K562 (cell line): ENCODE measurements around the gene EML1. TPM values are rescaled to one million over a fixed set of nuclear protein-coding genes. Genes with fewer than 3 reads are reported as not detected.

Experiments used
- ATAC-seq: fragments of 200-7000 bp; cut with Tn5 transposase; 3 replicates; pipeline ENCODE4 v1.9.1; 2020; ENCODE audit warnings: moderate library complexity
- BruUV-seq: library from RNA; stranded (reverse); fragments of 400-500 nt; replicated peaks from 2 replicates; lab custom pipeline; 2021; lab: Mats Ljungman, UMichigan
- CTCF ChIA-PET: fragments of 300-600 bp; formaldehyde crosslinking; extraction: SDS; loops from one replicate; lab custom pipeline; 2021; ENCODE audit warnings: low intra/inter-chr PET ratio; lab: Yijun Ruan, JAX
- POLR2A ChIA-PET: fragments of 300-600, 350-650 bp; sonication (Branson Sonifier 250); formaldehyde crosslinking; extraction: SDS; loops from one replicate; lab custom pipeline; 2021; ENCODE audit warnings: antibody characterized with exemption, inconsistent platforms; lab: Yijun Ruan, JAX
- DNase-seq, 4 experiments: peaks; one replicate each; pipeline versions ENCODE4 v3.0.0 to v3.0.0-alpha.2; 2011 to 2018; ENCODE audit warnings: low spot score in 3 of 4, mixed read lengths in 3 of 4; ENCODE audit errors: extremely low read depth in 1 of 4
- FAIRE-seq: peaks from 2 replicates; lab custom pipeline; 2011; peaks lifted over from hg19 to GRCh38; lab: Jason Lieb, UNC
- H2AFZ ChIP-seq: 2 replicates; pipeline ENCODE4 v1.6.0; 2011; ENCODE audit warnings: low read depth, low read length, control low read depth, inconsistent platforms
- H3K27ac ChIP-seq: fragments of 200-600 bp; 3 replicates; pipeline ENCODE4 v1.8.0; 2011; ENCODE audit warnings: low read depth, mild to moderate bottlenecking, control low read depth, inconsistent platforms, low read length, moderate library complexity, mixed read lengths; ENCODE audit errors: extremely low read depth
- H3K27me3 ChIP-seq, 2 experiments: fragments of 300-600 bp in 1 of 2; 2 replicates in 1 of 2; 3 replicates in 1 of 2; pipeline versions ENCODE4 v1.6.0 to v1.8.0; 2011; ENCODE audit warnings: inconsistent platforms in 2 of 2, low read length in 2 of 2, mild to moderate bottlenecking in 1 of 2, mixed read lengths in 1 of 2, moderate library complexity in 1 of 2; ENCODE audit not compliant: control insufficient read depth in 2 of 2, insufficient read depth in 2 of 2
- H3K36me3 ChIP-seq: fragments of 300-600 bp; 3 replicates; pipeline ENCODE4 v1.8.0; 2011; ENCODE audit warnings: mild to moderate bottlenecking, low read length, inconsistent platforms; ENCODE audit not compliant: control insufficient read depth, insufficient read depth
- H3K4me1 ChIP-seq, 2 experiments: fragments of 200-600 bp in 1 of 2; replicated peaks in 1 of 2; 2 replicates in 1 of 2; 3 replicates in 1 of 2; pipeline versions ENCODE4 v1.5.1 to v1.8.0; 2011; ENCODE audit warnings: inconsistent platforms in 2 of 2, low read length in 2 of 2, mild to moderate bottlenecking in 1 of 2, mixed read lengths in 1 of 2, moderate library complexity in 1 of 2; ENCODE audit not compliant: control insufficient read depth in 2 of 2, insufficient read depth in 2 of 2
- H3K4me2 ChIP-seq: 2 replicates; pipeline ENCODE4 v1.6.1; 2011; ENCODE audit warnings: low read length, control low read depth, inconsistent platforms, mixed read lengths; ENCODE audit not compliant: insufficient read depth
- H3K4me3 ChIP-seq: fragments of 200-600 bp; sonication (generic), shearing (Covaris generic); 2 replicates; pipeline ENCODE4 v1.5.1; 2016; ENCODE audit warnings: control low read depth, inconsistent platforms
- H3K79me2 ChIP-seq: fragments of 200-600 bp; 3 replicates; pipeline ENCODE4 v1.8.0; 2011; ENCODE audit warnings: low read length, inconsistent platforms; ENCODE audit not compliant: control insufficient read depth, insufficient read depth
- H3K9ac ChIP-seq, 2 experiments: 2 replicates each; pipeline versions ENCODE4 v1.6.0 to v1.6.1; 2011; ENCODE audit warnings: low read depth in 2 of 2, low read length in 2 of 2, control low read depth in 1 of 2, inconsistent platforms in 1 of 2, mild to moderate bottlenecking in 1 of 2, mixed read lengths in 1 of 2; ENCODE audit not compliant: insufficient read depth in 1 of 2
- H3K9me1 ChIP-seq: one replicate; pipeline ENCODE4 v1.6.0; 2011; ENCODE audit warnings: inconsistent platforms, mild to moderate bottlenecking, low read length, moderate library complexity; ENCODE audit not compliant: control insufficient read depth, insufficient read depth
- H3K9me3 ChIP-seq: replicated peaks from 2 replicates; pipeline ENCODE4 v1.5.1; 2011; ENCODE audit warnings: low read depth, low read length, inconsistent platforms; ENCODE audit not compliant: control insufficient read depth, insufficient read depth
- H4K20me1 ChIP-seq: replicated peaks from 2 replicates; pipeline ENCODE4 v1.6.1; 2011; ENCODE audit warnings: low read length, inconsistent platforms, mixed read lengths; ENCODE audit not compliant: control insufficient read depth, insufficient read depth
- ILF3 ChIP-seq: fragments of 450-650 bp; IDR thresholded peaks from 2 replicates; pipeline ENCODE4 v1.6.1; 2018; ENCODE audit warnings: antibody characterized with exemption, mild to moderate bottlenecking, moderate library complexity, borderline replicate concordance
- MEF2A ChIP-seq: IDR thresholded peaks from 2 replicates; pipeline ENCODE4 v1.6.1; 2011; ENCODE audit warnings: low read depth, mild to moderate bottlenecking, low read length, moderate library complexity; ENCODE audit not compliant: control insufficient read depth
- NCOA6 ChIP-seq: fragments of 450-650 bp; IDR thresholded peaks from 2 replicates; pipeline ENCODE4 v1.6.1; 2017; ENCODE audit warnings: mild to moderate bottlenecking
- NELFE ChIP-seq: IDR thresholded peaks from 2 replicates; pipeline ENCODE4 v1.6.1; 2011; ENCODE audit warnings: mild to moderate bottlenecking; ENCODE audit not compliant: insufficient read depth, insufficient read length
- PTBP1 ChIP-seq: fragments of 200-400 bp; formaldehyde crosslinking; IDR thresholded peaks from 2 replicates; pipeline ENCODE4 v1.6.1; 2017; ENCODE audit warnings: low read depth, low read length
- RBM17 ChIP-seq: fragments of 200-400 bp; formaldehyde crosslinking; IDR thresholded peaks from 2 replicates; pipeline ENCODE4 v1.6.1; 2017; ENCODE audit warnings: low read depth, mild to moderate bottlenecking, low read length, borderline replicate concordance
- SRSF1 ChIP-seq: fragments of 200-400 bp; formaldehyde crosslinking; IDR thresholded peaks from 2 replicates; pipeline ENCODE4 v1.6.1; 2017; ENCODE audit warnings: mild to moderate bottlenecking, low read depth, low read length, moderate library complexity
- TEAD1 ChIP-seq, 2 experiments: fragments of 450-650 bp in 1 of 2; sonication (generic) in 1 of 2; formaldehyde crosslinking; IDR thresholded peaks; 2 replicates each; pipeline versions ENCODE4 v1.4.0 to v1.8.0; 2020 to 2022; ENCODE audit warnings: mild to moderate bottlenecking in 2 of 2, missing genetic modification reagents in 1 of 2
- ZNF121 ChIP-seq: sonication (generic); formaldehyde crosslinking; conservative IDR thresholded peaks from 2 replicates; pipeline ENCODE4 v1.8.0; 2022; ENCODE audit warnings: missing genetic modification reagents
- ZNF384 ChIP-seq: IDR thresholded peaks from 2 replicates; pipeline ENCODE4 v1.6.1; 2012; ENCODE audit warnings: low read depth, low read length, improper control_type of control experiment
- WGBS: fragments of 100-300 bp; shearing (Covaris generic); methylation state at CpG from one replicate; pipeline ENCODE4 v1.1.6; 2016; ENCODE audit warnings: low coverage, mixed read lengths; ENCODE audit not compliant: insufficient coverage; ENCODE audit errors: missing lambda C conversion rate; 5-methylcytosine and 5-hydroxymethylcytosine counted together
- in situ Hi-C: fragments of 300-500 bp; cut with MboI; formaldehyde crosslinking; loops from 4 replicates; pipeline ENCODE4 v1.15.0; 2018; ENCODE audit warnings: inconsistent platforms, mixed read lengths
- intact Hi-C: fragments of 100-400 bp; cut with micrococcal nuclease; formaldehyde crosslinking; loops from 2 replicates; pipeline ENCODE4 v1.14.2; 2022
- polyA plus RNA-seq, 8 experiments: library from polyadenylated mRNA; depleted of rRNA in 4 of 8; stranded (reverse) in 5 of 8; unstranded in 3 of 8; fragments of >200 nt; fragmentation: Nextera tagmentation in 2 of 8; fragmentation: Illumina TruSeq in 1 of 8; extraction: Ambion mirVana in 2 of 8; extraction: Trizol in 1 of 8; gene quantifications; 2 replicates each; pipeline versions ENCODE4 v1.2.1 to v1.2.3, GENCODE V29; 2011 to 2014; ENCODE audit warnings: inconsistent platforms in 1 of 8, missing spikeins in 1 of 8
- total RNA-seq, 7 experiments: library from RNA; depleted of rRNA in 6 of 7; stranded (reverse); fragments of >200 nt in 6 of 7; fragmentation: Illumina TruSeq in 2 of 7; extraction: Trizol in 2 of 7; gene quantifications; 2 replicates each; pipeline versions ENCODE4 v1.2.1 to v1.2.3, GENCODE V29; 2011 to 2021; ENCODE audit warnings: low replicate concordance in 1 of 7

The EML1 gene
- total and polyA plus RNA-seq, 9 of the 15 experiments (the other 6 are each of a cell fraction or from before 2014, with no cell fraction given): 0.01 to 0.35 (median 0.07) TPM; not detected in 2

DNA sequence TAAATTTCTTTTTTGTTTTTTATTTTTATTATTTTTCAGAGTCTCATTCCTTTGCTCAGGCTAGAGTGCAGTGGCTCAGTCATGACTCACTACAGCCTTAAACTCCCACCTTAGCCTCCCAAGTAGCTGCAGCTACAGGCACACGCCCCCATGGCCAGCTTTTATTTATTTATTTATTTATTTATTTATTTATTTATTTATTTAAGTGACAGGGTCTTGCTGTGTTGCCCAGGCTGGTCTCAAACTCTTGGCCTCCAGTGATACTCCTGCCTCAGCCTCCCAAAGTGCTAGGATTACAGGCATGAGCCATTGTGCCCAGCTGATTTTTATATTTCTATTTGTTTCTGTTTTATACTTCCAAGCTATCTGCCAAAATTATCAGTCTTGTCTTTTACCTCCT is 182.8 kb downstream of the EML1 start:
- ChIA-PET CTCF (no interaction called here), POLR2A (no interaction called here)
- Histone ChIP-seq H3K9ac (no peak overlapping the region), H4K20me1 (no peaks in the 10 kb centered on the region), H3K36me3 (no peaks in the 10 kb centered on the region), H3K4me1 (peaks cover 0 to 13% of the 10 kb centered on the region in 2 experiments; a peak in 2 of 5 replicates), H3K9me3 (peaks cover 4% of the 10 kb centered on the region), H3K27ac (no peak overlapping the region), H3K79me2 (peaks cover 59% of the 10 kb centered on the region), H3K4me3 (no peak overlapping the region), H2AFZ (no peak overlapping the region), H3K27me3 (no peaks in the 10 kb centered on the region), H3K9me1 (no peaks in the 10 kb centered on the region), H3K4me2 (no peak overlapping the region)
- FAIRE-seq: no peak
- ATAC-seq: no peak
- WGBS: 55% methylated on average over 1 of the region's 1 CpG
- 0 out of 2 replicates have a peak, but pooled peaks have one; percentile 15 for TF ChIP-seq ZNF121 (CRISPR knock-in tag)
- TF ChIP-seq RBM17: no peak
- TF ChIP-seq ILF3: no peak
- TF ChIP-seq ZNF384: no peak
- no peak for TF ChIP-seq NELFE
- TF ChIP-seq NCOA6: no peak
- BruUV-seq: no TSS peak
- intact Hi-C loops: no loop called here
- in situ Hi-C loops: no loop called here
- DNase-seq: no peak

DNA sequence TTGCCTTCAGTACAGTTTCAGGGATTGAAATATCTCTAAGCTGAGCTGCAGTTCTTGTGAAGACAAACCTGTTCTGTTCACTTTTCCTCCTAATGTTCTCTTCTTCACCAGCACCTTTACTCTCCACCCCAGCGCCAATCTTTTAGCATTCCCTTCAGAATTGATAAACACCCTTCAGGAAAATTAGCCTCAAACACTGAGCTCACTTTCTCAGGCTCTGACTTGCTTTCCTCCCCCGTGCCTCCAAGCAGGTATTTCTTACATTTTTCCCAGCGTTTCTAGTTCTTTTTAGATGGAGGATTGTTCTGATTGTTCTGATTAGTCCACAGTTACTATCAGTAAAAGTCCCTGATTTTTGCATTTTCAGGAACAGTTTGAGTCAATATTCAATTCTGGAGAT is 183.5 kb downstream of the EML1 start:
- Histone ChIP-seq H3K4me3 (no peak overlapping the region), H4K20me1 (no peaks in the 10 kb centered on the region), H3K79me2 (peaks cover 59% of the 10 kb centered on the region), H3K9me1 (no peaks in the 10 kb centered on the region), H3K9ac (no peak overlapping the region), H3K4me1 (peaks cover under 1 to 11% of the 10 kb centered on the region in 2 experiments; a peak in 2 of 5 replicates), H3K4me2 (no peak overlapping the region), H3K27ac (no peak overlapping the region), H3K36me3 (no peaks in the 10 kb centered on the region), H3K9me3 (peaks cover 4% of the 10 kb centered on the region), H3K27me3 (no peaks in the 10 kb centered on the region), H2AFZ (no peak overlapping the region)
- no peak for ATAC-seq
- 53% methylated on average over 3 of the region's 3 CpGs for WGBS
- in situ Hi-C loops: no loop called here
- CTCF ChIA-PET: no interaction called here
- TF ChIP-seq PTBP1 (no peak), TEAD1 (CRISPR knock-in tag; IDR thresholded peaks at IDR 0.05) (no peak), MEF2A (no peak), SRSF1 (no peak)
- intact Hi-C loops: no loop called here
- no peak for DNase-seq
- no peak for FAIRE-seq
- BruUV-seq: no TSS peak
- POLR2A ChIA-PET: interaction anchor here (1.1 kb wide), 1 partner anchor 39 kb away, joined by 4 read pairs; no protein-coding TSS in a partner anchor
